Measurements from ENCODE around the gene PABPC1L2A. TPM values are rescaled to one million over a fixed set of nuclear protein-coding genes. Genes with fewer than 3 reads are reported as not detected.
"Not testable (repeated sequence)": the region's sequence is repeated elsewhere in the genome, so short reads cannot be mapped to it uniquely, and the experiment has no call there.

The PABPC1L2A gene
- total and polyA plus RNA-seq, 2 experiments from 2014 or later: 0.26 to 1.0 TPM

- not testable (repeated sequence) for H3K36me3 Mint-ChIP-seq (ENCODE audit: low read depth); H3F3A ChIP-seq (replicated peaks; ENCODE audit: low read depth); H3K36me3 ChIP-seq (ENCODE audit: insufficient read depth); ATAC-seq; H4K20me1 ChIP-seq (replicated peaks; ENCODE audit: insufficient read depth); H3K4me2 ChIP-seq; H3K4me1 Mint-ChIP-seq; H2AFZ ChIP-seq; H3K27me3 Mint-ChIP-seq (ENCODE audit: insufficient read depth, low read depth, poor library complexity); H3K4me3 ChIP-seq; H3K4me3 Mint-ChIP-seq; H3K4me1 ChIP-seq (ENCODE audit: insufficient read depth); H3K27ac ChIP-seq (ENCODE audit: low read depth); H3K9me2 ChIP-seq (ENCODE audit: insufficient read depth); H3K9me3 Mint-ChIP-seq; H3K27me3 ChIP-seq (ENCODE audit: insufficient read depth); H3K27ac Mint-ChIP-seq; H3K79me2 ChIP-seq (replicated peaks; ENCODE audit: insufficient read depth)
- TF ChIP-seq CTCF (conservative IDR thresholded peaks at IDR 0.05; ENCODE audit: low read depth in 2 of 2): peak in 1 of 2 experiments; percentile 60; a peak in 2 of 4 replicates
- peak; percentile 0 for DNase-seq (ENCODE audit: low spot score)
Measured at GRCh38 chrX:73086766-73087165, 7.5 kb upstream of the PABPC1L2A start.

- not testable (repeated sequence) for H4K20me1 ChIP-seq (replicated peaks; ENCODE audit: insufficient read depth); H3K9me2 ChIP-seq (ENCODE audit: insufficient read depth); H3K27me3 Mint-ChIP-seq (ENCODE audit: insufficient read depth, low read depth, poor library complexity); H3K4me2 ChIP-seq; H3K4me1 Mint-ChIP-seq; H3K4me3 ChIP-seq; H3F3A ChIP-seq (replicated peaks; ENCODE audit: low read depth); H3K4me3 Mint-ChIP-seq; H3K27ac ChIP-seq (ENCODE audit: low read depth); H3K27ac Mint-ChIP-seq; H3K9me3 Mint-ChIP-seq; H3K4me1 ChIP-seq (ENCODE audit: insufficient read depth); DNase-seq (ENCODE audit: low spot score); H3K36me3 Mint-ChIP-seq (ENCODE audit: low read depth); H3K36me3 ChIP-seq (ENCODE audit: insufficient read depth); H3K79me2 ChIP-seq (replicated peaks; ENCODE audit: insufficient read depth); H2AFZ ChIP-seq
- peak; percentile 42 for ATAC-seq
- H3K27me3 ChIP-seq (ENCODE audit: insufficient read depth): peaks cover 16% of the 10 kb centered on the region
Measured at GRCh38 chrX:73079884-73080283, 572 bp upstream of the PABPC1L2A start.

- H3K4me3 ChIP-seq; H3K79me2 ChIP-seq (replicated peaks; ENCODE audit: insufficient read depth); H3K36me3 ChIP-seq (ENCODE audit: insufficient read depth); DNase-seq (ENCODE audit: low spot score); H3K27me3 Mint-ChIP-seq (ENCODE audit: insufficient read depth, low read depth, poor library complexity); H3K27ac Mint-ChIP-seq; H3K27ac ChIP-seq (ENCODE audit: low read depth); H3K4me1 Mint-ChIP-seq; H3K36me3 Mint-ChIP-seq (ENCODE audit: low read depth); H3K4me1 ChIP-seq (ENCODE audit: insufficient read depth); H2AFZ ChIP-seq; H3K9me3 Mint-ChIP-seq; H3F3A ChIP-seq (replicated peaks; ENCODE audit: low read depth); H3K4me3 Mint-ChIP-seq; H3K9me2 ChIP-seq (ENCODE audit: insufficient read depth); H4K20me1 ChIP-seq (replicated peaks; ENCODE audit: insufficient read depth); H3K4me2 ChIP-seq: not testable (repeated sequence)
- H3K27me3 ChIP-seq (ENCODE audit: insufficient read depth): peaks cover 16% of the 10 kb centered on the region
- ATAC-seq: peak; percentile 62
Measured at GRCh38 chrX:73078597-73078996, 715 bp downstream of the PABPC1L2A start.

DNA sequence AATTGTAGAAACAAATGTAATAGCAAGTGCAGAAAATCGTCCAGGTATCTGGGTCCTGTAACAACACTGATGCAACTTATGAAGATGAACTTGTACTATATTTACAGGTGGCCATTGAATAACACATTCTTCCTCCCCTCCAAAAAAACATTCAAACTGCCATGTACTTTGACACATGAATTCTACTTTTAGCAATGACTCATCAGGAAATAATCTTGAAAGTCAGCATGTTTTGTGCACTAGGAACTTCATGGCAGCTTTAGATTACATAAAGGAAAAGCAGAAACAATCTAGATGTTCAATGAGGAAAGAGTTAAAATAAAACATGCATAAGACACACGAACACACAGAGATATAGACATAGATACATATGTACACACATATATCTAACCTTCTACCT is 2.5 kb downstream of the PABPC1L2A start:
- H4K20me1 ChIP-seq (replicated peaks; ENCODE audit: insufficient read depth): no peaks in the 10 kb centered on the region
- peaks cover 16% of the 10 kb centered on the region for H3K27me3 ChIP-seq (ENCODE audit: insufficient read depth)
- H3K27ac ChIP-seq (ENCODE audit: low read depth): no peak overlapping the region
- Mint-ChIP-seq H3K27ac (no peak overlapping the region), H3K9me3 (no peaks in the 10 kb centered on the region), H3K36me3 (ENCODE audit: low read depth) (no peaks in the 10 kb centered on the region), H3K4me3 (no peak overlapping the region), H3K27me3 (ENCODE audit: insufficient read depth, low read depth, poor library complexity) (no peaks in the 10 kb centered on the region), H3K4me1 (peaks cover 3% of the 10 kb centered on the region; the same call in 1 of the 3 replicates)
- no peaks in the 10 kb centered on the region for H3K9me2 ChIP-seq (ENCODE audit: insufficient read depth)
- DNase-seq (ENCODE audit: low spot score) (no peak), ATAC-seq (no peak)
- H3K79me2 ChIP-seq (replicated peaks; ENCODE audit: insufficient read depth): no peaks in the 10 kb centered on the region
- H3K4me3 ChIP-seq: no peak overlapping the region
- no peak overlapping the region for H2AFZ ChIP-seq
- no peak overlapping the region for H3K4me2 ChIP-seq
- H3K36me3 ChIP-seq (ENCODE audit: insufficient read depth): no peaks in the 10 kb centered on the region
- no peaks in the 10 kb centered on the region for H3F3A ChIP-seq (replicated peaks; ENCODE audit: low read depth)
- H3K4me1 ChIP-seq (ENCODE audit: insufficient read depth): no peaks in the 10 kb centered on the region
- TF ChIP-seq EZH2 (IDR thresholded peaks at IDR 0.05; ENCODE audit: low read depth, unreplicated experiment) (no peak), STAT1 (IDR thresholded peaks at IDR 0.05; ENCODE audit: unreplicated experiment) (no peak), ZNF114 (CRISPR knock-in tag; IDR thresholded peaks at IDR 0.05) (no peak), ZNF331 (CRISPR knock-in tag; IDR thresholded peaks at IDR 0.05; ENCODE audit: low read depth) (no peak)
- TF ChIP-seq, protein P1, sequence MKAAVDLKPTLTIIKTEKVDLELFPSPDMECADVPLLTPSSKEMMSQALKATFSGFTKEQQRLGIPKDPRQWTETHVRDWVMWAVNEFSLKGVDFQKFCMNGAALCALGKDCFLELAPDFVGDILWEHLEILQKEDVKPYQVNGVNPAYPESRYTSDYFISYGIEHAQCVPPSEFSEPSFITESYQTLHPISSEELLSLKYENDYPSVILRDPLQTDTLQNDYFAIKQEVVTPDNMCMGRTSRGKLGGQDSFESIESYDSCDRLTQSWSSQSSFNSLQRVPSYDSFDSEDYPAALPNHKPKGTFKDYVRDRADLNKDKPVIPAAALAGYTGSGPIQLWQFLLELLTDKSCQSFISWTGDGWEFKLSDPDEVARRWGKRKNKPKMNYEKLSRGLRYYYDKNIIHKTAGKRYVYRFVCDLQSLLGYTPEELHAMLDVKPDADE (IDR thresholded peaks at IDR 0.05): no peak

Measured in GM23338 (cell line).